ENCODE data around the gene VBP1.

- TF ChIP-seq ZFP3 (CRISPR knock-in tag; IDR thresholded peaks at IDR 0.05) = no peak
- TF ChIP-seq CSRNP3 (CRISPR knock-in tag; IDR thresholded peaks at IDR 0.05) = no peak
These were observed 27.5 kb upstream of the VBP1 start for GRCh38 chrX:155188786-155189185.

All from SK-N-SH treated with all-trans-retinoic acid at 6 μM for 48 hours (cell line).